Heart right ventricle (tissue), 16 donors: ENCODE measurements around the gene FASTKD3. TPM values are rescaled to one million over a fixed set of nuclear protein-coding genes. Genes with fewer than 3 reads are reported as not detected.

Source experiments
- ATAC-seq, 8 donors: fragments of 200-7000 bp; cut with Tn5 transposase; one replicate each; pipeline ENCODE4 v1.9.1; 2020; ENCODE audit warnings: mild to moderate bottlenecking in 8 of 8, moderate library complexity in 8 of 8, moderate number of reproducible peaks in 1 of 8
- DNase-seq, 2 donors: peaks; one replicate each; pipeline ENCODE4 v3.0.0-alpha.2; 2020
- H3K27ac ChIP-seq, 10 donors: fragments of 200-600 bp; sonication (generic) in 2 of 10; one replicate each; pipeline versions ENCODE4 v1.5.0 to v1.8.0; 2020 to 2022; ENCODE audit warnings: mild to moderate bottlenecking in 3 of 10
- H3K27me3 ChIP-seq, 7 donors: fragments of 200-600 bp; one replicate each; pipeline ENCODE4 v1.8.0; 2021 to 2022; ENCODE audit warnings: mild to moderate bottlenecking in 2 of 7
- H3K36me3 ChIP-seq, 9 donors: fragments of 200-600 bp; sonication (generic) in 1 of 9; one replicate each; pipeline versions ENCODE4 v1.5.0 to v1.8.0; 2020 to 2022; ENCODE audit warnings: mild to moderate bottlenecking in 2 of 9
- H3K4me1 ChIP-seq, 9 donors: fragments of 200-600 bp; sonication (generic) in 1 of 9; one replicate each; pipeline versions ENCODE4 v1.5.0 to v1.8.0; 2020 to 2022; ENCODE audit warnings: mild to moderate bottlenecking in 4 of 9
- H3K4me3 ChIP-seq, 10 donors: fragments of 200-600 bp; sonication (generic) in 2 of 10; one replicate each; pipeline versions ENCODE4 v1.5.0 to v1.8.0; 2020 to 2022; ENCODE audit warnings: mild to moderate bottlenecking in 7 of 10, moderate library complexity in 2 of 10
- H3K9me3 ChIP-seq, 11 donors: fragments of 200-600 bp in 10 of 11; sonication (generic) in 2 of 11; one replicate each; pipeline versions ENCODE4 v1.5.0 to v1.8.0; 2013 to 2022; ENCODE audit warnings: mild to moderate bottlenecking in 2 of 11, control low read depth in 1 of 11, moderate library complexity in 1 of 11
- CTCF ChIP-seq, 9 donors: fragments of 200-600 bp; sonication (generic) in 2 of 9; IDR thresholded peaks; one replicate each; pipeline versions ENCODE4 v1.5.0 to v1.8.0; 2021 to 2022; ENCODE audit warnings: antibody characterized with exemption in 9 of 9, mild to moderate bottlenecking in 5 of 9, moderate library complexity in 1 of 9
- WGBS, 2 donors: extraction: QIAGEN DNeasy Blood & Tissue Kit; methylation state at CpG; one replicate each; pipeline ENCODE4 v1.1.7; 2013; ENCODE audit warnings: inconsistent platforms in 1 of 2; 5-methylcytosine and 5-hydroxymethylcytosine counted together
- intact Hi-C, 10 donors: fragments of 100-400 bp; cut with DNase I; formaldehyde crosslinking; loops; one replicate each; pipeline versions ENCODE4 v1.11.1 to v1.14.2; 2022
- polyA plus RNA-seq, 2 donors: library from polyadenylated mRNA; stranded (reverse); fragments of 200-250 nt; gene quantifications; one replicate each; pipeline ENCODE4 v1.2.3, GENCODE V29; 2013
- total RNA-seq, 10 donors: library from RNA; stranded (reverse); fragmentation: NEBNext Ultra II Directional in 3 of 10; extraction: Animal tissue kit (Norgen Biotek cat#: 25700) in 3 of 10; gene quantifications; one replicate each; pipeline versions ENCODE4 v1.2.1 to v1.2.4, GENCODE V29; 2021 to 2023
- donor health status: Arrhythmogenic right ventricular cardiomyopathy.
- donor health status: ischemic (EF 13 %, LVEDD 7.1; RV severe dilation, severe dysfunction).
- donor health status: healthy with polysubstance abuse.
- donor health status: DM: no; HTN: yes; CAD: no.
- donor health status: DM: no; HTN: no; CAD: no.
- donor health status: ischemic (EF 25% LVEDD 6.9; RV normal size, moderate dysfunction).
- donor health status: ischemic (EF 25% LVEDD 5.7; RV mildly dilated, moderate dysfunction).
- donor health status: healthy.
- donor health status: DM: yes; HTN: yes; CAD: no.
- donor health status: Ischemic cardiomyopathy.
- donor health status: ischemic (EF 35%, LVEDD 5.7; RV mildly dilated, moderate dysfunction).
- donor health status: nonischemic (EF 11% LVEDD 7.7; RV severe dilation, severe dysfunction).
- donor health status: DM: yes; HTN: yes; CAD: no.
- donor health status: PGD.
- donor health status: ischemic (EF 29% LVEDD 5.4; RV normal size, mild dysfunction).
- donor health status: nonischemic (EF 23%, LVEDD 6.1; RV moderate dilation, normal function).

FASTKD3 gene
- total and polyA plus RNA-seq, 12 donors = 3.1 to 24.7 (median 5.1) TPM

GRCh38 chr5:7849681-7850394, 19.0 kb downstream of the FASTKD3 start:
- peak in 1 of 2 donors; percentile 7 for DNase-seq
- intact Hi-C loops = no loop called here
- 2 to 3% methylated on average over 44 of the region's 44 CpGs for WGBS, 2 donors
- H3K27me3 ChIP-seq = peaks cover 18 to 57% (median 43%) of the 10 kb centered on the region in 7 donors
- TF ChIP-seq CTCF (IDR thresholded peaks at IDR 0.05) = peak in 4 of 9 donors; percentile 10 to 46 (median 37)
- peaks cover 7 to 27% (median 11%) of the 10 kb centered on the region in 9 donors for H3K4me1 ChIP-seq
- no peak overlapping the region for H3K27ac ChIP-seq
- H3K9me3 ChIP-seq = no peaks in the 10 kb centered on the region
- H3K4me3 ChIP-seq = peak overlapping the region; percentile 4 to 63 (median 52)
- H3K36me3 ChIP-seq = no peaks in the 10 kb centered on the region
- ATAC-seq = peak; percentile 20 to 62 (median 50)

GRCh38 chr5:7848296-7848695, 20.5 kb downstream of the FASTKD3 start:
- H3K27me3 ChIP-seq = peaks cover 18 to 61% (median 46%) of the 10 kb centered on the region in 7 donors
- no peaks in the 10 kb centered on the region for H3K36me3 ChIP-seq
- no peak for DNase-seq
- 73 to 80% methylated on average over 2 of the region's 2 CpGs for WGBS, 2 donors
- H3K4me1 ChIP-seq = peaks cover 7 to 27% (median 11%) of the 10 kb centered on the region in 9 donors
- no peak overlapping the region for H3K27ac ChIP-seq
- no peak for ATAC-seq
- H3K4me3 ChIP-seq = no peak overlapping the region
- H3K9me3 ChIP-seq = no peaks in the 10 kb centered on the region
- no peak for TF ChIP-seq CTCF (IDR thresholded peaks at IDR 0.05)
- intact Hi-C loops = no loop called here

- WGBS, 2 donors = 85 to 87% methylated on average over 5 of the region's 5 CpGs
- intact Hi-C loops = no loop called here
- DNase-seq (no peak), ATAC-seq (no peak)
- Histone ChIP-seq H3K4me1 (peaks cover 7 to 17% (median 10%) of the 10 kb centered on the region in 9 donors), H3K9me3 (no peaks in the 10 kb centered on the region), H3K36me3 (no peaks in the 10 kb centered on the region), H3K27me3 (peaks cover 18 to 67% (median 50%) of the 10 kb centered on the region in 7 donors), H3K27ac (no peak overlapping the region), H3K4me3 (no peak overlapping the region)
- TF ChIP-seq CTCF (IDR thresholded peaks at IDR 0.05) = no peak
Observed at GRCh38 chr5:7846327-7846726, 22.5 kb downstream of the FASTKD3 start.

GRCh38 chr5:7845557-7845956, 23.3 kb downstream of the FASTKD3 start:
- H3K4me1 ChIP-seq = peaks cover 4 to 11% (median 10%) of the 10 kb centered on the region in 9 donors
- DNase-seq (no peak), ATAC-seq (no peak)
- intact Hi-C loops = no loop called here
- TF ChIP-seq CTCF (IDR thresholded peaks at IDR 0.05) = no peak
- H3K9me3 ChIP-seq = no peaks in the 10 kb centered on the region
- peaks cover 18 to 67% (median 48%) of the 10 kb centered on the region in 7 donors for H3K27me3 ChIP-seq
- H3K36me3 ChIP-seq = no peaks in the 10 kb centered on the region
- H3K27ac ChIP-seq = no peak overlapping the region
- no peak overlapping the region for H3K4me3 ChIP-seq
- 82 to 83% methylated on average over 7 of the region's 7 CpGs for WGBS, 2 donors
